Vagina (tissue), 2 donors: ENCODE data around the gene LEKR1.

ENCODE experiments used
- POLR2A ChIP-seq, 2 donors: fragments of 450-650 bp; IDR thresholded peaks; one replicate each; pipeline ENCODE4 v1.6.1; 2017; ENCODE audit warnings: antibody characterized with exemption in 2 of 2, mild to moderate bottlenecking in 2 of 2, moderate library complexity in 2 of 2
- POLR2AphosphoS5 ChIP-seq, 2 donors: sonication (generic); formaldehyde crosslinking; IDR thresholded peaks; one replicate each; pipeline ENCODE4 v1.9.0; 2017; ENCODE audit warnings: antibody characterized with exemption in 2 of 2, mild to moderate bottlenecking in 2 of 2, low read depth in 1 of 2; ENCODE audit not compliant: insufficient read depth in 1 of 2
- TF ChIP-seq, protein P1 (sequence below), 3 experiments: fragments of 450-650 bp in 2 of 3; fragments of 200-600 bp in 1 of 3; sonication (generic) in 1 of 3; IDR thresholded peaks; one replicate each; pipeline ENCODE4 v1.5.1; 2017 to 2019; ENCODE audit warnings: antibody characterized with exemption in 3 of 3, mild to moderate bottlenecking in 2 of 3, moderate library complexity in 2 of 3

DNA sequence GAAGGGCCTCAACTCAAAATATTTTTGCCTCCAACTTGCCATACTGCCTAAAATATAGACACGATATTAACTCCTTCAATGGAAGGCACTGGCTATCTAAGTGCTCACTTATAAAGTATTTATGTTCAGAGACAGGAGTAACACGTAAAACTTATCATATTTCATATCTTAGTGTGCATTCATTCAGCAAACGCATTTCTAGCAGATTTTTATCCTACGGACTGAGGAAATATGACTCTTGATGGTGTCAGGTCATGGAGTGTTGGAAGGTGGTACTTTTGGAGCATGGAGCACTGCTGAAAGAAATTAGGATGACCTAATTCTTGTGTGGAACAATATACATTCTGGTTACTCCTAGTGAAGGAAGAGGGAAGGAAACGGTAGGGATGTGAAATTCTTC, 43.8 kb upstream of the LEKR1 start:
- TF ChIP-seq POLR2A (IDR thresholded peaks at IDR 0.05) (no peak), POLR2AphosphoS5 (IDR thresholded peaks at IDR 0.05; ENCODE audit: insufficient read depth in 1 of 2, low read depth in 1 of 2) (no peak)
- TF ChIP-seq, protein P1, sequence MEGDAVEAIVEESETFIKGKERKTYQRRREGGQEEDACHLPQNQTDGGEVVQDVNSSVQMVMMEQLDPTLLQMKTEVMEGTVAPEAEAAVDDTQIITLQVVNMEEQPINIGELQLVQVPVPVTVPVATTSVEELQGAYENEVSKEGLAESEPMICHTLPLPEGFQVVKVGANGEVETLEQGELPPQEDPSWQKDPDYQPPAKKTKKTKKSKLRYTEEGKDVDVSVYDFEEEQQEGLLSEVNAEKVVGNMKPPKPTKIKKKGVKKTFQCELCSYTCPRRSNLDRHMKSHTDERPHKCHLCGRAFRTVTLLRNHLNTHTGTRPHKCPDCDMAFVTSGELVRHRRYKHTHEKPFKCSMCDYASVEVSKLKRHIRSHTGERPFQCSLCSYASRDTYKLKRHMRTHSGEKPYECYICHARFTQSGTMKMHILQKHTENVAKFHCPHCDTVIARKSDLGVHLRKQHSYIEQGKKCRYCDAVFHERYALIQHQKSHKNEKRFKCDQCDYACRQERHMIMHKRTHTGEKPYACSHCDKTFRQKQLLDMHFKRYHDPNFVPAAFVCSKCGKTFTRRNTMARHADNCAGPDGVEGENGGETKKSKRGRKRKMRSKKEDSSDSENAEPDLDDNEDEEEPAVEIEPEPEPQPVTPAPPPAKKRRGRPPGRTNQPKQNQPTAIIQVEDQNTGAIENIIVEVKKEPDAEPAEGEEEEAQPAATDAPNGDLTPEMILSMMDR (IDR thresholded peaks at IDR 0.05), result no peak
